Activated naive CD4-positive, alpha-beta T cell treated with anti-CD3 and anti-CD28 coated beads, Interleukin-2, amount 50 U/mL, for 24 hours (primary cell): ENCODE measurements around the gene SLC49A3.
"Not testable (repeated sequence)": the region's sequence is repeated elsewhere in the genome, so short reads cannot be mapped to it uniquely, and the experiment has no call there.

Experiments
- H3K27ac Mint-ChIP-seq: one replicate; pipeline ENCODE4 v1.8.0; 2021; ENCODE audit warnings: mild to moderate bottlenecking, mixed read lengths
- H3K27me3 Mint-ChIP-seq: one replicate; pipeline ENCODE4 v1.8.0; 2021; ENCODE audit warnings: mixed read lengths
- H3K36me3 Mint-ChIP-seq: one replicate; pipeline ENCODE4 v1.8.0; 2021; ENCODE audit warnings: mixed read lengths
- H3K4me1 Mint-ChIP-seq: one replicate; pipeline ENCODE4 v1.8.0; 2021; ENCODE audit warnings: mixed read lengths
- H3K4me3 Mint-ChIP-seq: one replicate; pipeline ENCODE4 v1.8.0; 2021; ENCODE audit warnings: mild to moderate bottlenecking, mixed read lengths
- H3K9me3 Mint-ChIP-seq: one replicate; pipeline ENCODE4 v1.8.0; 2021; ENCODE audit warnings: mixed read lengths

The SLC49A3 gene

DNA sequence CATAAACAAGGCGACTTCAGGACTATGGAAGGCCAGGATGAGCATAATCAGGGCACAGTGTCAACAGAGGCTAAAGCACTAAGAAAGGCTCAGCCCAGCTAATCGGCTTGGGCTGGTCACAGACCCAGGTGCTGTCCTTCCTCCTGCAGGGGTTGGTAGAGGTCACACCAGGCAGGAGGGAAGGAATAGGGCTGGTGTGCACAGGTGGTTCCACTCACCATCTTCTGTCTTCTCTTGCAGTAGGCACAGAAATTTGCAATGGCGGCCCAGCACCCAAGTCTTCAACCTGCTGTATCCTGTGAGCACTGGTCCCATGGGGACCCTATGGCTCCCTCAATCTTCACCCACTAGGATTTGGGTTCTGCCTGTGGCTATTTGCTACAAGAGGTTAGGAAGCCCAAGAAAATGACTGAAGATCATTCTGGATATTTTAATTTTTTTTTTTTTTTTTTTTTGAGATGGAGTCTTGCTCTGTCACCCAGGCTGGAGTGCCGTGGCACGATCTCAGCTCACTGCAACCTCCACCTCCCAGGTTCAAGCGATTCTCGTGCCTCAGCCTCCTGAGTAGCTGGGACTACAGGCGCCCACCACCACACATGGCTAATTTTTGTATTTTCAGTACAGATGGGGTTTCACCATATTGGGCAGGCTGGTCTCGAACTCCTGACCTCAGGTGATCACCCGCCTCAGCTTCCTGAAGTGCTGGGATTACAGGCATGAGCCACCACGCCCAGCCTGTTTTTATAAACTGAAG, 19.0 kb downstream of the SLC49A3 start:
- not testable (repeated sequence) for H3K9me3 Mint-ChIP-seq, H3K4me1 Mint-ChIP-seq, H3K27ac Mint-ChIP-seq, H3K36me3 Mint-ChIP-seq, H3K27me3 Mint-ChIP-seq, H3K4me3 Mint-ChIP-seq

DNA sequence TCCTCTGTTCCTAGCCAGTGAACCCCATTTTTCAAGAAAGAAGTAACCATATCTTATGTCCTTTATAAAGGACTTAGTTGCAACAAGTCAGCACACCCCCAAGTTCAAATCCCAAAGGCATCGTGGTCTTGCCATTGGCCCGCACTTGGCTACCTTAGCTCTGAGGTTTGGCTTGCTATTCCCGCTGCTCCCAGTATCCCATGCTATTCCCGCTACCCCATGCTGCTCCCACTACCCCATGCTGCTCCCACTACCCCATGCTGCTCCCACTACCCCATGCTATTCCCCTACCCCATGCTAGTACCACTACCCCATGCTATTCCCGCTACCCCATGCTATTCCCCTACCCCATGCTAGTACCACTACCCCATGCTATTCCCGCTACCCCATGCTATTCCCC, 20.7 kb downstream of the SLC49A3 start:
- H3K4me1 Mint-ChIP-seq, result peaks cover 15% of the 10 kb centered on the region
- not testable (repeated sequence) for H3K27ac Mint-ChIP-seq, H3K4me3 Mint-ChIP-seq, H3K9me3 Mint-ChIP-seq, H3K36me3 Mint-ChIP-seq, H3K27me3 Mint-ChIP-seq

GRCh38 chr4:667545-667925, 21.4 kb downstream of the SLC49A3 start:
- no peaks in the 10 kb centered on the region for H3K9me3 Mint-ChIP-seq
- no peaks in the 10 kb centered on the region for H3K36me3 Mint-ChIP-seq
- no peak overlapping the region for H3K4me3 Mint-ChIP-seq
- no peaks in the 10 kb centered on the region for H3K27me3 Mint-ChIP-seq
- no peak overlapping the region for H3K27ac Mint-ChIP-seq
- peaks cover 11% of the 10 kb centered on the region for H3K4me1 Mint-ChIP-seq

GRCh38 chr4:666822-667544, 22.0 kb downstream of the SLC49A3 start:
- Mint-ChIP-seq H3K27me3 (no peaks in the 10 kb centered on the region), H3K27ac (no peak overlapping the region), H3K4me3 (no peak overlapping the region), H3K36me3 (no peaks in the 10 kb centered on the region), H3K4me1 (peaks cover 11% of the 10 kb centered on the region), H3K9me3 (no peaks in the 10 kb centered on the region)

- H3K4me1 Mint-ChIP-seq, result peaks cover 11% of the 10 kb centered on the region
- no peaks in the 10 kb centered on the region for H3K9me3 Mint-ChIP-seq
- no peaks in the 10 kb centered on the region for H3K36me3 Mint-ChIP-seq
- no peak overlapping the region for H3K4me3 Mint-ChIP-seq
- no peak overlapping the region for H3K27ac Mint-ChIP-seq
- no peaks in the 10 kb centered on the region for H3K27me3 Mint-ChIP-seq
These were observed 22.5 kb downstream of the SLC49A3 start for GRCh38 chr4:666436-666810.

DNA sequence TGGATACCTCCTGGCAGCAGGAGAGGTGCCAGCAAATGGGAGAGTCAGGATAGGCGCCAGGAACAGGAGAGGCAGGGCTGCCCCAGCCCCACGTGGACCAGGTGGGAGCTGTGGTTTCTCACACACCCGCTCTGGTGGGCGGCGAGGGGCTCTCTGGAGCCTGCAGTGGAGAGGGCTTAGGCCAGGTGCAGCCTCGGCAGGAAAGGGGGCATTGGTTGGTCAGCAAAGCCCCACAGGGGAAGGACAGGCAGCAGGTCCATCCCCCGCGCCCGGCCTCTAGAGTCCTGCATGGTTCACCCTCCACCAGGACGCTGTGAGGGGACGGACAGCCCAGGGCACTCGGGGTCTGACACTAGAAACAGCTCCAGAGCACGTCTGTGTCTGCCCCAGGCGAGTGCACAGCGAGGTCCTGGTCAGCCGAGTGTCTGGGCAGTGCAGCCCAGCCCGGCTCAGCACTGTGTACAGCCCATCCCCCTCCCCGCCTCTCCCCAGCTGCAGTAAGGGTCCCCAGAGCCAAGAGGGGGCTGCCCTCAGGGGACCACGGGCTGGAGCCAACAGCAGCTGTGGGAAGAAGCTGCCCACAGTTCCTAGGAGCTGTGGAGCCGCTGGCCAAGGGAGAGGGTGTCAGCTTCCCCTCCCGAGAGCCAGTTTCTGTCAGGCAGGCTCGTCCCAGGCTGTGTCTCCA, 23.1 kb downstream of the SLC49A3 start:
- Mint-ChIP-seq H3K4me3 (no peak overlapping the region), H3K4me1 (peaks cover 11% of the 10 kb centered on the region), H3K27ac (no peak overlapping the region), H3K9me3 (no peaks in the 10 kb centered on the region), H3K27me3 (no peaks in the 10 kb centered on the region), H3K36me3 (no peaks in the 10 kb centered on the region)

DNA sequence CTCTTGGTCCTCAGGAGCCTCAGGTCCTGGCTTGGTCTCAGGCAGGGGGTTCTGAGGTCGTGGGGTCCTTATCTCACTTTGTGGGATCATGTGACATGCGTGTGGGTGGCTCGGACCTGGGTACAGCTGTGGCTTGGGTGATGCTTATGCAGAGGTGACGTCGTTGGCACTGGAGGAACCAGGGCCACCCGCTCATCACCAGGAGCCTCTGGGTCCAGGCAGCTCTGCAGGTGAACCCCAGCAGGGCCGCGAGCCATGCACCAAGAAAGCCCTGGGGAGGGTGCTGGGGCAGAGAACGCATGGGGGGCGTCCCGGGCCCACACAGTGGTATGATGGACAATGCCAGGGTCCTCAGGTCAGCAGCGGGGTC, 23.6 kb downstream of the SLC49A3 start:
- H3K9me3 Mint-ChIP-seq, result no peaks in the 10 kb centered on the region
- peaks cover 11% of the 10 kb centered on the region for H3K4me1 Mint-ChIP-seq
- no peaks in the 10 kb centered on the region for H3K36me3 Mint-ChIP-seq
- H3K27ac Mint-ChIP-seq, result no peak overlapping the region
- H3K4me3 Mint-ChIP-seq, result peak overlapping the region; percentile 42
- no peaks in the 10 kb centered on the region for H3K27me3 Mint-ChIP-seq

DNA sequence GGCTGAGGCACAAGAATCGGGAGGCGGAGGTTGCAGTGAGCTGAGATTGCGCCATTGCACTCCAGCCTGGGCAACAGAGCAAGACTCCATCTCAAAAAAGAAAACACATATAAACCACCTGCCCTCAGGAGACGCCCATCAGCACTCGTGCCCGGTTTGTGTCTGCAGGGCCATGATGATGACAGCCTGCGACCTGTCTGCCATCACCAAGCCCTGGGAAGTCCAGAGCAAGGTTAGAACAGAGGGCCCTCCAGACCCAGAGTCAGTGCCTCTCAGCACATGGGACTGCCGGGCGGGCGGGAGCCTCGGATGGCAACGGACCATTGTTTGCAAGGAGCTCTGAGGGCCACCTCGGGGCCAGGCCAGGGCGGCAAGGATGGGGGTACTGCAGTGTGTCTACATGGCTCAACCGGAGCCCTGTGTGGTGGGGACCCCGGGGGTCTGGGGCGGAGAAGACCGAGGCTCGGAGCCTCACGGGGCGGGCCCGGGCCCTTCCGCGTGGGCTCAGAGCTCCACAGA, 24.2 kb downstream of the SLC49A3 start:
- Mint-ChIP-seq H3K27me3 (no peaks in the 10 kb centered on the region), H3K9me3 (no peaks in the 10 kb centered on the region), H3K4me1 (peaks cover 11% of the 10 kb centered on the region), H3K27ac (no peak overlapping the region), H3K36me3 (no peaks in the 10 kb centered on the region), H3K4me3 (peak overlapping the region; percentile 76)

DNA sequence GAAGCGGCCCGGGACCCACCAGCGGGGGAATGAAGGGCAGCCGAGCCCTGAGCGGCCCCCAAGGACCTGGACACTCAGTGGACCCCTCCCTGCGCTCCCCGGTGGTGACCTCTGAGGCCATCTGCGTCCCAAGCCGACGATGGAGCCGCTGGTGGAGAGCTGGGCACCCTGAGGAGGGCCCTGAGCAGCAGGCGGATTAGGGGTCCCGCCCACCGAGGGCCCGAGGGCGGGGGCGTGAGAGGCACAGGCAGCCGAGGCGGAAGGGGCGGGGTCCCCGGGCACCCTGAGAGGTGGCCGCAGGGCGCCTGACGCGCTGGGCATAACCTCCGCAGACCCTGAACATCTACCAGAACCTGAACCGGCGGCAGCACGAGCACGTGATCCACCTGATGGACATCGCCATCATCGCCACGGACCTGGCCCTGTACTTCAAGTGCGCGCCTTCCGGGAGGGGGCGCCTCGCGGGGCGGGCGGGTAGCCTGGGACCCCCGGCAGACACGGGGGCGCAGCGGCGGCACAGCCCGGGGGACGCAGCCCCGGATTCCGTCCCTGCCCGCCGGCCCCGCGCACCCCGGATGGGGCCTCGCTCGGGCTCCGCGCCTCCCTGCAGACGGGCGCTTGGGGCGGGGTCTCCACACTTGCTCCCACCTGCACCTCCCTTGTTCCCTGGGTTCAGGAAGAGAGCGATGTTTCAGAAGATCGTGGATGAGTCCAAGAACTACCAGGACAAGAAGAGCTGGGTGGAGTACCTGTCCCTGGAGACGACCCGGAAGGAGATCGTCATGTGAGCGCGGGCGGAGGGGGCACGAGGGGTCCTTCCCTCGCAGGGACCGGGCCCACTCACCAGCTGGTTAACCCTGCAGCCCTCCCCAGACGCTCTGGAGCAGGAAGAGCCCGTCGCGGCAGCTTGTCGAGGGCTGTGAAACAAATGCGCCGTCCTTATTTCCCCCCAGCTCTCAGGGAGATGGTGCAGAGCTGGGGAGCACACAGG, 25.2 kb downstream of the SLC49A3 start:
- H3K27ac Mint-ChIP-seq, result peak overlapping the region; percentile 68
- H3K36me3 Mint-ChIP-seq, result no peaks in the 10 kb centered on the region
- peaks cover 15% of the 10 kb centered on the region for H3K4me1 Mint-ChIP-seq
- H3K9me3 Mint-ChIP-seq, result peaks cover 3% of the 10 kb centered on the region
- peak overlapping the region; percentile 87 for H3K4me3 Mint-ChIP-seq
- no peaks in the 10 kb centered on the region for H3K27me3 Mint-ChIP-seq

- Mint-ChIP-seq H3K9me3 (peaks cover 3% of the 10 kb centered on the region), H3K4me1 (peaks cover 15% of the 10 kb centered on the region), H3K4me3 (peak overlapping the region; percentile 87), H3K27ac (peak overlapping the region; percentile 88), H3K36me3 (no peaks in the 10 kb centered on the region), H3K27me3 (no peaks in the 10 kb centered on the region)
These were observed 25.9 kb downstream of the SLC49A3 start for GRCh38 chr4:663046-663437.

- H3K9me3 Mint-ChIP-seq, result peaks cover 3% of the 10 kb centered on the region
- peaks cover 15% of the 10 kb centered on the region for H3K4me1 Mint-ChIP-seq
- H3K36me3 Mint-ChIP-seq, result no peaks in the 10 kb centered on the region
- H3K27me3 Mint-ChIP-seq, result no peaks in the 10 kb centered on the region
- H3K4me3 Mint-ChIP-seq, result peak overlapping the region; percentile 87
- H3K27ac Mint-ChIP-seq, result no peak overlapping the region
These were observed 26.8 kb downstream of the SLC49A3 start for GRCh38 chr4:661881-662761.

GRCh38 chr4:661231-661630, 27.7 kb downstream of the SLC49A3 start:
- H3K4me3 Mint-ChIP-seq, result no peak overlapping the region

DNA sequence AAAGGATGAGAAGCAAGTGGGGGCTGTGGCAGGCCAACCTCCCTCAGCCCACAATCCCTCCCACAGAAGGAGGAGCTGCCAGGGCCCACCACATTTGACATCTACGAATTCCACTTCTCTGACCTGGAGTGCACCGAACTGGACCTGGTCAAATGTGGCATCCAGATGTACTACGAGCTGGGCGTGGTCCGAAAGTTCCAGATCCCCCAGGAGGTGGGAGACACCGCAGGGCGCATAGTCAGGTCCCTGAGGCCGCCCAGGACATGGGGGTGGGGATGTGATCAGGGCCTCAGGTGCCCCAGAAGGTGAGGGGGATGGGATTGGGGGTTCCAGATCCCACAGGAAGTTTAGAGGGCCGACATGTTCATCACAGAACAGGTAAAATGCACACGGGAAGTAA, 28.6 kb downstream of the SLC49A3 start:
- H3K36me3 Mint-ChIP-seq, result no peaks in the 10 kb centered on the region
- peaks cover 3% of the 10 kb centered on the region for H3K9me3 Mint-ChIP-seq
- H3K4me3 Mint-ChIP-seq, result no peak overlapping the region
- H3K4me1 Mint-ChIP-seq, result peaks cover 13% of the 10 kb centered on the region
- H3K27ac Mint-ChIP-seq, result no peak overlapping the region
- H3K27me3 Mint-ChIP-seq, result no peaks in the 10 kb centered on the region

More at GRCh38 chr4:661231-661630, 27.7 kb downstream of the SLC49A3 start:
- no peaks in the 10 kb centered on the region for H3K27me3 Mint-ChIP-seq
- no peaks in the 10 kb centered on the region for H3K36me3 Mint-ChIP-seq
- peaks cover 3% of the 10 kb centered on the region for H3K9me3 Mint-ChIP-seq
- no peak overlapping the region for H3K27ac Mint-ChIP-seq
- H3K4me1 Mint-ChIP-seq, result peaks cover 15% of the 10 kb centered on the region

- no peak overlapping the region for H3K4me3 Mint-ChIP-seq
- peaks cover 11% of the 10 kb centered on the region for H3K4me1 Mint-ChIP-seq
- no peaks in the 10 kb centered on the region for H3K36me3 Mint-ChIP-seq
- no peak overlapping the region for H3K27ac Mint-ChIP-seq
- H3K27me3 Mint-ChIP-seq, result no peaks in the 10 kb centered on the region
- H3K9me3 Mint-ChIP-seq, result peaks cover 3% of the 10 kb centered on the region
These were observed 29.1 kb downstream of the SLC49A3 start for GRCh38 chr4:659851-660250.
